Islet of Langerhans (tissue), 1 donor: ENCODE measurements around the gene CAMK2G.

Experiments
- FAIRE-seq: peaks from one replicate; lab custom pipeline; 2011; peaks lifted over from hg19 to GRCh38; lab: Jason Lieb, UNC

Gene CAMK2G

DNA sequence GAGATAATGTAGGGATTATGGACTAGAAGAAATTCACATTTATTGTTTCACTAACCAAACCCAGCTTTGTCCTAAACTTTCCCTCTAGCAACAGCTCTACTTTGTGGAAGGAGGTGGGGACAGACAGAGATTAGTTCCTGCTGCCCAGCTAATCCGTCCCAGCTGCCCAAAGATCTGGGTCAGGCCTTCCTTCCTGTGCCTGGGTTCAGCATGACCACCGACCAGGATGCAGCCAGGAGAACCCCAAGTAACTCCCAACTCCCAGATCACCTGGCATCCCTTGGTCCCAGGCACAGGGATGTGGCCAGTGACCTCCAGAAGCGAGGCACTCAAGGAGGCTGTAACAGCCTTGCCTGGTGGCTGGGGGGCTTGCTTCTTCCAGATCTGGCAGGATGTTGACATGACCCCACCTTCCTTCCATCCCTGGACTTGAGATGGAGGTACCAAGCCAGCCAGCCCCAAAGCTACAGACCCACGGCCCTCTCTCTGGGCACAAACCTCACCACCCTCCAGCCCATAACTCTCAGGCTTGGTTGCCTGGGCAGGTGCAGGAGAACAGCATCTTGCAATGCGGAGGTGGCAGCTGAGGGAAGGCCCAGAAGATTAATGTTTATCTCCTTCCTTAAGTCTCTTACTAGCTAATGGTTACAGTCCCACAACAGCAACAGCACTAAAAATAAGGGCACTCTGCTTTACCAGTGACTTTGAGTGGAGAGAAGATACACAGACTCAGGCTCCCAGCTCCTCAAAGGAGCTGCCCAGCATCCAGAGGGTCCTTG, 11.1 kb downstream of the CAMK2G start:
- no peak for FAIRE-seq

DNA sequence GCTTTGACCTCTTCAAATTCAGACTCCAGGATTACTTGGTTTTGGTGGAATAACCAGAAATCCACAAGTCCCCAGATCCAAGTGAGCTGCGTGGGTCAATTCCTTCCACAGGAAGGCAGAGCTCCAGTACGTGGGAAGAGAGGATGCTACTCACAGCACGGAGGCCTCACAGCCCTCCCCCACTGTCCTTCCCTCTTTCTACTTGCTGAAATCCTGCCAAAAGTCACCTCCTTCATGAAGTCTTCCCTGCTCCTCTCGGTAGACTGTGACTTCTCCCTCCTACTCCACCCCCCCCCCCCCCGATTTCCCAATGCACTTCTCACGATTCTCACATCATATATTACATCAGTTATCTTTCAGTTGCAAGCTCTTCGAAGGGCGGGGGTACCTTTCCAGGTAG, 12.3 kb downstream of the CAMK2G start:
- FAIRE-seq: no peak

DNA sequence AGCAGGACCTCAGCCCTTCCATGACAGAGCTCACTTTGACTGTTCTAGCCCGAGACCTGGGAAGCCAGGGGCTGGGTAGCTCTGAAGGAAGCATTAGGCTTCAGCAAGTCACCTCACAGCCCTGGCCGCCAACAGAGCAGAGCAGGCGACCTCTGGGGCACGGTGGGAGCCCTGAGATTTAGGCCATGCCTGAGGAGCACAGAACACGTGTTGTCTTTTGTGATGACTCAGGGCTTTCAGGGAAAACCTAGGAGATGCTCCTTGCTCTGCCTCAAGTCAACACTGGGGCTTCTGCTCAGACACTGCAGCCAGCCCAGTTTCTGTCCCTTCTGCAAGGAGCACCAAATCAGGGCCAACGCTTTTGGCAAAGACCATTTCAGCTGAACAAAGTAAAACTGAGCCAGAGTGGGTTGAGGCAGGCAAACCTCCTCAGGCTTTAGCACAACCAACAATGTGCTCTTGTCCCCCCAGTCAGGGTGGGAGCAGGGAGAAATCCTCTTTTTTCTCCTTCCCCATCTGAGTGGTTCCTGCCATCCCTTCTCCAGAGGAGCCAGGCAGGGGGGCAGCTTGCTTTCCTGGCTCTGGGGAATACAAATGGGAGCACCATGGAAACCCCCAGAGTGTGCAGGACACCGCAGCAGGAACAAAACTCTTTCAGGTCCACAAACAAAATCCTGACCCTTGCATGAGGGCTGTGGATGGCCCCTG, 14.4 kb downstream of the CAMK2G start:
- no peak for FAIRE-seq

DNA sequence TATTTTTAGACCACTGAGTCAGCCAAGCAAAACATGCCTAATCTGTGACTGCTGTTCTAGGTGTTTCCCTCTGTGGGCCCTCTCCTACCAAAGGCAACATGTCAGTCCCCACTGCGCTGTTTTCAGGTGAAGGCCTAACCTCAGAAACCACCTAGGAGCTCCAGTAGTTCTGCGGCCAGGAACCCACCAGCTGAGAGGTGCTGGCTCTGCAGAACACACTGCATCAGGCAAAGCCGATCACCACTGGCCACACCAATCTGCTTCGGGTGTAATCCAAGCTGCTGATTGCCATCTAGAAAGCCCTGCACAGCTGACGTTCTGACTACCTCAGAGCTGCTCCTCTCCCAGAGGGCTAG, 14.9 kb downstream of the CAMK2G start:
- no peak for FAIRE-seq

DNA sequence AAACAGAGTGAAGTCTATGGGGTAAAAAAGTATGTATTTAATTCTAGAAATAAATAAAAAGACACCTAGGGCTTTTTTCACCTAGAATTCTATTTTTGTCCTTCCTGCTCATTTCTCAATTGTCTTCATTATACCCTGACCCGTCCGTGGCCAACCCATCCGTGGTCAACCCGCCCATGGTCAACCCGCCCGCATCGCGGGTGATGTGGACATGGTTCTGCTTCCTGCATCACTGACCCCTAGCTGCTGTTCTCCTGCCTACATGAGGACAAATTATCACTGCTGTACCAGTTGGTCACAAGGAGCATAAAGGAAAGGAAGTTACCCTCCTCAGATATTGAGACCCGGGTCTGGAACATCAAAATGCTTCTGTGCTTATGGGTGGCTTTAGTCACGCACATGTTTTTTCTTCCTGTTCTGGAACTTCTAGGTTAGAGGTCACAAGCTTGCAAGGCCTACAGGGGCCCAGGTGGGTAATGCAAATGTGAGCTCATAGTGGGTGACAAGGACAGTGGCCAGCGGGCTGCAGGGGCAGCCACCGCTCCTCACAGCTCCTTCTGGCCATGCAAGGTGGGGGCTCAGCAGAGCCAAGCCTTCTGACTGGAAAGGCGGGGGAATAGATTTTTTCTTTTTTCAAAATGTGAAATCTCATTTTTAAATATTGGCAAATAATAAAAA, 15.5 kb downstream of the CAMK2G start:
- FAIRE-seq: no peak

DNA sequence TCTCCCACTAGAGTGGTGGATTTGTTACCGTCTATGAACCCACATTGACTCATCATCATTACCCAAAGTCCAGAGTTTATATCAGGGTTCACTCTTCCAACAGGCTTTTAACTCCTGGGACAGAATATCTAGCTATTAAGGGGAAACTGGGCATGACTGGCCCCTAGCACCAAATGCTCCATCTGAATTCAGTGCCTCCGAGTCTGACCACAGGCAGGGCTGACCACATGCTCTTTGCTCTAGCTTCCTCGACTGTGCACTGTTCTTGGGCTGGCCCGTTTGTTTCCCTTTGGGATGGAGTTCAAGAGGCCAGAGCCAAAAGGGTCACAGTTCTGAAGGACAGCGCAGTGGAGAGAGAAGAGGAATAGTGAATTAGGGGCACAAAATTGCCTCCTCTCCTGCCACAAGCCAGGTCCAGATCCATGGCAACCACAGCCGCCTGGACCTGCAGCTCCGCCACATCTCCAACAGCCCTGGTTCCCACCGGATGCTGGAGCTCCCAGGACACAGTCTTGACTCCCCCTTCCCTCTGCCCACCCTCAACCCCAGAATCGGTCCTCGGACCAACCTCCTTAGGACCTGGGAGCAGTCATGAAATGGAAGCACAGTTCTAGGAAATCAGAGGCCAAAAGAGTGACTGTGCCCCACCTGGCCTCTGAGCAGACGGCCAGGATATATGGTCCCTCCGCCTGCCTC, 16.2 kb downstream of the CAMK2G start:
- FAIRE-seq: no peak

DNA sequence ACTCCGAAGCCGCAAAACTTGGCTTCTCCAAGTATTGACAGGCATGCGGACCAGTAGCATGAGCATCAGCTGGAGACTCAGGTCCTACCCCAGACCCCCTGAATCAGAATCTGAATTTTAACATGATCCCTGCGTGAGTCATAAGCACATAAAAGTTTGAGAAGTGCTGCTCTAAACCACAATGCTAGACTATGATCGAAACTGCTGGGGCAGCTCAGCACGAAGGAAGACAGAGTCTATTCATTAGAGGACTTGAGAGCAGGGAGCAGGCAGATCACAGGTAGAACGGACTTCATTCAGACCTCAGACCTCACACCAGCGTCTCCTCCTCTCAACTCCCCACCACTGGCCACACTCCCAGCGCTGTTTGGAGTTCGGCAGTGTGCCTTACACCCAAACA, 16.9 kb downstream of the CAMK2G start:
- FAIRE-seq: no peak

DNA sequence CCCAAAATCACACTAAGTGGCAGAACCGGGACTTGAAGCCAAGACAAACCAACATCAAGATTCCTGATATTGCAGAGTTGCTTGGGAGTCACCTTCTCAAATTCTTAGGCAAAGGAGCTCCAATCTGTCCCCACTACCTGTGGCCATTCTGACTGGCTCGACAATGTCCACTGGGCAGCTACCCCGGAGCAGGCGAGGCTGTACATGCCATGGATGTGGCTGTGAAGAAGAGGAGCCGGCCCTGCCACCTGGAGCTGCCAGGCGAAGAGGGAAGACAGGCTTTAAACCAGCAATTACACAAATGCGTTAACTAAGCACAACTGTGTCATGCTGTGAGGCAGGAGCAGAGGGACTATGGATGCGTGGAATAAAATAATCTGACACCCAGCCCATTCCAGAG, 18.1 kb downstream of the CAMK2G start:
- no peak for FAIRE-seq

DNA sequence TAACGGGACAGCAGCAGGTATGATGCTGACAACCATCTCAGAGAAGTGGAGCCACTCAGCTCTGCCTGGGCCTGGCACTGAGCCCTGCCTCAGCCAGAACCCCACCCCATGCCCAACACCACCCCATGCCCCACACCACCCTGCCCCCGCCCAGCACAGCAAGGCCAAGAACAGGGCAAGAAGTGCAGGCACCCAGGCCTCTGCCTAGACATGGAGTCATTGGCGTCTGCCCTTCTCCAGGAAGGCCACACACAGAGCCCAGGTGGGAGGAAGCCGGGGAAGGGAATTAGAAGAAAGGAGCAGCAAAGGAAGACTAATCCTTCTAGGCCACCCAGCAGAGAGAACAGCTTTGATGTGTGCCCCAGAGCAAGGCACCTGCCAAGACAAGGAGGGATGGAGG, 18.9 kb downstream of the CAMK2G start:
- no peak for FAIRE-seq

DNA sequence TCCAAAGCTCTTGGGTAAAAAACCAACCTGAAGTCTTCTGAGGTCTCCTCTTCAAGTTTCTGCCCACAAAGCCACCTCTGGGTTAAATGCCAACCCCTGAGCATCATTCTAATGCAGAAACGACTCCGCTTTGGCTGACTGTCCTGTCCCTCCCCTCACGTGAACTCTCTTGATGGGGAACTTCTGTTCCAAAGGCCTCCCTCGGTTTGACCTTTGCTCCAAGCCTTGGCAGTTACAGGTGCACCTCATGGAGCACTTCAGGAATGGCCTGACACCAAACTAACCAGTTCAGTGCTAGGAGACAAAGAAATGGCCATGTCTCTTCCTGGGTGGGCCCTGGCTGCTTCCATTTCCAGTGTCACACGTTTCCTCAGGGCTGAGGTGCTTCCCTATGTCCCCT, 20.0 kb downstream of the CAMK2G start:
- no peak for FAIRE-seq

DNA sequence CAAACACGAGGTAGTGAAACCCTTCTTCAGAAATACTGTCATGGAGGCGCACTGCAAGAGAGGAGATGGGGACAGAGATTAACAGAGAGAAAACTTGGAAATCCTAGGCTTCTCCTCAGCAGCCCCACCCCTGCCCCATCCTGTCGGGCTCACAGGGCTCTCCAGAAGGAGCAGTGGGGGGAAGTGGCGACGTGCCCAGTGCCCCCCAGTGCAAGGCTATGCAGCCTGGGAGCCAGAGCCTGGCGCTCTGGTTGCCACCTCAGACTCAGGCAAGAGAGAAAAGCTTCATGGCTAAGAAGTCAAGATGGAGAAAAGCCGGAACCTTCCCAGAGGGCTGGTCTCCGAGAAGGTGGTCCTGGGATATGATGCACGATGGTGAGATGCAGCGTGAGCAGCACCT, 21.2 kb downstream of the CAMK2G start:
- no peak for FAIRE-seq

DNA sequence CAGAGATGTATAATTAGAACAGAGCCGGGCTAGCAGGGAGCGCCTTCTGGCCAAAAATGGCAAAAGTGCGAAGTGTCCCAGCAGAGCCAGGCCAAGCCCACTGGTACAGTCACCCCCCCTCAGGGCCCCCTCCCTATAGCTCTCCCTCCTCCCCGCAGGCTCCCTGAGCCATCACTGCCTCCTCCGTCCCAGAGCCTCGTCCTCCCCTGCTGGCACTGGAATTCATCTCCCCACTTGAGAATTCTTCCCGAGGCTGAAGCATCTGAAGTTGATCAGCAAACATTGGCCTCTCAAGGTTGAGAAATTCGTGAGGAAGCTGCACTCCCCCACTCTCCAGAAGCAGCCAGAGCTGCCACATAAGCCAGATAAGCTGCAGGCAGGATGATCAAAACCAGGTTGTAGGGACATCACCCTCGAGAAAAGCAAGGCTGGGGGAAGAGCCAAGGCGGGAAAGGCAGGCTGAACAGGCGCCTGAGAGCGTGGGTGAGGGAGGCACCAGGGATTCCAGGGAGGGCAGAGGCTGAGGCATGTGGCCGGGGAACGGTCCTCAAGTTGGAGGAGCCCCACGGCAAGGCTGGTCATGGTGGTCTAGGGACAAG, 23.4 kb downstream of the CAMK2G start:
- FAIRE-seq: no peak

DNA sequence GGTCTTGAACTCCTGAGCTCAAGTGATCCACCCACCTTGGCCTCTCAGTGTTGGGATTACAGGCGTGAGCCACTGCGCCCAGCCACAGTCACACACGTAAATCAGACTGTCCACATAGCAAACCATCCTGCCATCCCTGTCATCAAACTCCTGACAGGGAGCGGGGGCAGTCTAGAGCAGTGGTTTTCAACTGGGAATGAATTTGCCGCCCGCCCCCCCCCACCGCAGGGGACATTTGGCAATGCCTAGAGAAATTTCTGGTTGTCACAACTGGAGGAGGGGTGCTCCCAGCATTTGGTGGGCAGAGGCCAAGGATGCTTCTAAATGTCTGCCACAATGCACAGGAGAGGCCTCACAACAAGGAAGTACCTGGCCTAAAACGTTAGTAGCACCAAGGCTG, 24.1 kb downstream of the CAMK2G start:
- FAIRE-seq: no peak

DNA sequence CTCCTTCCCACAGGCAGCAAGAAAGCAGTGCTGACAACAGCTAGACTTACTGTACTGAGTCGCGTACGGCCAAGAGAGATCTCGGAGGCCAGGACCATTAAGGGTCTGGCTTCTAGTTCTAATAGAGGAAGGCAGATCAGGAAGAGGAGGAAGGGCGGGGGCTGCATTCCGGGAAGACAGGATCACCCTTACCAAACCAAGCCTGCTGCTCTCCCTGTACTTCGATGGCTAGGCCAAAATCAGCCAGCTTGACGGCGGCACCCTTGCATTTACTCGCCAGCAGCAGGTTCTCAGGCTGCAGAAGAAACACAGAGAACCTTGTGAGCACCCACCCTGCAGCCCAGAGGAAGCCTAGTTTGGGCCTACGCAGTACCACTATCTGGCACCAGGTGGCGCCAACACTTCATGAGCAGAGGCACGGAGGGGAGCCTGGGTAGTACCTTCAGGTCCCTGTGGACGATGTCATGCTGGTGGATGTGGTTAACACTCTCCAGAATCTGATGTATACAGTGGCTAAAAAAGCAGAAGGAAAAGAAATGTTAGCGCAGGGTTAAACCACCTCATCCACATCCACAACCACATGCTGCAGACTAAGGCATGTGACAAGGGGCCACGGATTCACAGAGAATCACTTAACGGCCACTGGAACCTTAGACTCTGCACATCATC, 25.4 kb downstream of the CAMK2G start:
- FAIRE-seq: no peak

DNA sequence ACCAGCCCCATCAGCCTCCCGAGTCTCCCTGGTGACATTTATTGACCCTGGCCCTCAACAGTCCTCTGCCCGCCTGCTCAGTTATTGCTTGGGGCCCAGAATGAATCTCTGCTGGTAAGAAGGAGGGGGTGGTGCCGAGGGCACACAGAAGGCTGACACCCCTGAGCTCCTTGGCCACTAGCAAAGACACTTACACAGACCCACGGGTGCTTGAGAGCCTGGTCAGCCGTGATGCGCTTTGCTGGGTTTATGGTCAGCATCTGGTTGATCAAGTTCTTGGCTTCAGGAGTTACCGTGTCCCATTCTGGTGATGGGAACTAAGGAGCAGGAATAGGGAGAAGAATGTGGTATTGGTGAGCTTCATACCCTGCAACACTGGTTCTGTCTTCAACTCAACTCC, 27.3 kb downstream of the CAMK2G start:
- FAIRE-seq: no peak

DNA sequence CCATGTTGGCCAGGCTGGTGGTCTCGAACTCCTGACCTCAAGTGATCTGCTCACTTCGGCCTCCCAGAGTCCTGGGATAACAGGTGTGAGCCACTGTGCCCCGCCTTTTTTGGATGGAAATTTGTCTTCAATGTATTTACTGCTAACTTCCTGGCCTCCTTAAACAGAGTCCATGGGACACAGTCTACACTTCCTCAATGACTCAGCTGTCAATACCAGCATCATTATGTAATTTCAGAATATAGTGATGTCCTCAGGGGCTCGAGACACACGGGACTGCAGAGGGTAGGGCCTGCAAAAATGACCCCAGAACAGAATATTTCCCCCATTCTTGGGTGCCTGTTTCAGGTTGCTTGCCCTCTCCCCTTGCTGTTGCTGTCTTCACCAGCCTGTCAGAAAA, 31.1 kb downstream of the CAMK2G start:
- no peak for FAIRE-seq

DNA sequence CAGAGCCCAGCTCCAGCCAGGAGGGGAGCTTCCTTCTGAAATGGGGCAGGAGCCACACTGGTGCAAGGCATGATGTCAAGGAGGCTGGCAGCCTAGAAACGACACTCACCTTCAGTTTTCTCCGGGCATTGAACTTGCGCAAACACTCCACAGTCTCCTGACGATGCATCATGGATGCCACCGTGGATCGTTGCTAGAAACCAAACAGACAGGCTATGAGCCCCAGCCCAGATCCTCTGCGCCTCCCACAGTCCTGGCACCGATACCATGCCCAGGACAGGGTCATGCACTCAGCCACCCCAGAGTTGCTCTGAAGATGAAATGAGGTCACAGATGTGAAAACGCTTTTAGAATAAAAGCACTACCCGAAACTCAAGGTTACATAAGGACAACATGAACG, 32.0 kb downstream of the CAMK2G start:
- no peak for FAIRE-seq

DNA sequence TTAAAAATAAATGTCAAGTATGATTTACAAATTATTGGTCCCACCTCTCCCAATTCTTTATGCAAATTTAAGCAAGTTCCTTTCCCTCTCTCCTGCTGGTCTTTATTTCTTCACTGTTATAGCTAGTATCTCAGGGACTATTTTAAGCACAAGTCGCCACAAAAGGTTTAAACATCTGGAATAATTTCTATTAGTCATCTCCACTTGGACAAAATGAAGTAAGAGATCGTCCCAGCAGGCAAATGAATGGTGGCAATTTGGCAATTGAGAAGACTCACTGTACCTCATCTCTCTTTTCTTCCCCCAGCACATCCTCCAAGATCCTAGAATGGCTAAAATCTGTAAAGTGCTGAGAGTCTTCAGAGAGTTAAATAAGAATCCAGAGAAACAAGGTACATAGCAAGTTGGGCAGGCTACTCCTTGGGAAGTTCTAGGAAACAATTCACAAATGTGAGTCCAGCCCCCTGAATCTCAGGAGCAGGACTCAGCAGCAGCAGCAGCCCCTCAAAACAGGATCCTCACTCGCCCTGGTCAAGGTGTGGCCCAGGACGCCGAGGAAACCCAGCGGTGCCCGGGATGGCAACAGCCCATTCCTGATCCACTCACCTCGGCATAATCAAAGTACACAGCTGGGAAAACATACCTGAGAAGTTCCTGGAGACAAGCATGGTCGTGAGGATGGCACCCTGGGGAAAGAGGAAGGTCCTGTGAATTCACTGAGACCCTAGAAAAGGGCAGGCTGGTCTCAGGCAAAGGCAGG, 32.6 kb downstream of the CAMK2G start:
- no peak for FAIRE-seq

DNA sequence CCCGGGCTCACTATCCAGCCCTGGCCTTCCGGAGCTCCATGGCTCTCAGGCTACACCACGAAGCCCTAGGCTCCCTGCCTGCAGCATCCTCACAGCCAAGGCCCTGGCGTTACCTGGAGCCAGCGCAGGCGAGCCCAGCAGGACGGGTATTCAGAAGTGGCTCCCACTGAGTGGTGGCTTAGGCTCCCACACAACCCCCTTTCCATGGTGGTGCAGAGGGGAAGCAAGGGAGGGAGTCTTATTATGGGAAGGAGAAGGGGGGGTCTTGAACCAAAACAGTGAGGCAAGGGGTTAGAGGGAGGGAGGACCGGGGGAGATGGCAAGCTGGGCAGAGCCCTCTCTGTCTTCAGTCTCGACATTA, 33.3 kb downstream of the CAMK2G start:
- no peak for FAIRE-seq

DNA sequence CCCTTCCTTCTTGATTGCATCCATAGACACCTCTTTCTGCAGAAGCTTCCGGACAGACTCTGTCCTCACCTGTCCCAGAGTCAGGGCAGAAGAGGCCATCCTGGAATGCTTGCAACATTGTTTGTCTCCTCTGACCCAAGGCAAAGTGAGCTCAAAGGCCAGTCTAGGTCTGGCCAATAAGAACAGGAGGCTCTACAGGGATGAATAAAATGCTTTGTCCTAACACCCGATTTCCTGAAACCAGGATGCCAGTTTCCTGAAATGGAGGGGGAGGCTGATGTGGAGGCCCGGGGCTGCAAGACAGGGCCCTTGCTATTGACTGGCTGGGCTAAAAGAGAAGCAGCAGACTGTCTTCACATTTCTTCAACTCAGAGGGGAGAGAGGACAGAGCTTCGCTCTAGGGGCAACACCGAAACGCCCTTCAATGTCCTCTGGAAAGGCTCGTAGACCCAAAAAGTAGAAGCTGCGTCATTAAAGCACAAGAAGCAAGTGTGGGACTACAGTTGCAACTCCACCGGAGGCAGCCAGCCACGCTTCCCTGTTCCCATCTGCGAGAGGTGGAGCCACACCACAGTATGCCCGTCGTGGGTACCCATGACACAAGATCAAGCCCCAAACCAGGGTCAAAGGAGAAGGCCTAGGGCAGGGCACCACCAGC, 33.8 kb downstream of the CAMK2G start:
- no peak for FAIRE-seq

DNA sequence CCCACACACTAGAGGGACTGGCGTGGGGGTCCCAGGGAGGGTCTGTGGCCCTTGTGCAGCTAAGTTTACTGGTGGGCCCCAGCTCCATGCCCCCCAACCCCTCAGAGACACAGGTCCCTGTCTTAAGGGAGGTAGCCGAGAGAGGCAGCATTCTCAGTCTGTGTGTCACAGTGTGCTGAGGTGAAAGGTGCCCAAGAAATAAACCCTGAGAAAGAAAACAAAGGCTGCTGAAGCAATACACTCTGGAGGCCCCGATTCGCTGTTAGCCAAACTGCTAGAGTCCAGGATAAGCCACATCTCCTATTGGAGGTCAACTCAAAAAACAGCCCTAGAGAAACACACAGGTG, 34.3 kb downstream of the CAMK2G start:
- FAIRE-seq: no peak
